BJ (cell line): ENCODE measurements around the gene MR1. TPM values are rescaled to one million over a fixed set of nuclear protein-coding genes. Genes with fewer than 3 reads are reported as not detected.

ENCODE experiments used
- CTCF ChIA-PET: fragments of 350-600 bp; formaldehyde crosslinking; extraction: SDS; loops from one replicate; lab custom pipeline; 2021; ENCODE audit warnings: antibody characterized with exemption, inconsistent platforms; lab: Yijun Ruan, JAX
- POLR2A ChIA-PET: fragments of 300-600 bp; sonication (Branson Sonifier 250); formaldehyde crosslinking; extraction: SDS; loops from one replicate; lab custom pipeline; 2021; ENCODE audit warnings: antibody characterized with exemption; lab: Charles Lee
- DNase-seq: peaks from one replicate; pipeline ENCODE4 v3.0.0-alpha.2; 2011; ENCODE audit warnings: low read depth
- H3K27me3 ChIP-seq: 2 replicates; pipeline ENCODE4 v1.6.0; 2011; ENCODE audit warnings: low read length; ENCODE audit not compliant: control insufficient read depth, insufficient read depth
- H3K36me3 ChIP-seq: 2 replicates; pipeline ENCODE4 v1.5.1; 2011; ENCODE audit warnings: low read length; ENCODE audit not compliant: control insufficient read depth, insufficient read depth
- H3K4me3 ChIP-seq: 2 replicates; pipeline ENCODE4 v1.5.1; 2011; ENCODE audit warnings: low read depth, mild to moderate bottlenecking, control low read depth, low read length
- CTCF ChIP-seq: IDR thresholded peaks from 2 replicates; pipeline ENCODE4 v1.5.1; 2011; ENCODE audit warnings: low read depth, mild to moderate bottlenecking, control low read depth, inconsistent platforms, low read length, moderate library complexity; ENCODE audit not compliant: insufficient read depth
- polyA plus RNA-seq: library from polyadenylated mRNA; depleted of rRNA; stranded (reverse); fragments of >200 nt; gene quantifications from 2 replicates; pipeline ENCODE4 v1.2.3, GENCODE V29; 2011

Gene MR1
- polyA plus RNA-seq, 1 experiment, result 25.0 TPM

- H3K4me3 ChIP-seq, result no peak overlapping the region
- POLR2A ChIA-PET, result no interaction called here
- no peaks in the 10 kb centered on the region; the same call in 1 of the 2 replicates for H3K36me3 ChIP-seq
- no peak for TF ChIP-seq CTCF
- CTCF ChIA-PET, result interaction anchor here (1.4 to 3.1 kb wide), 2 partner anchors 123 to 129 kb away, joined by 3 to 8 read pairs; no protein-coding TSS in a partner anchor
- no peaks in the 10 kb centered on the region for H3K27me3 ChIP-seq
- no peak for DNase-seq
Measured at GRCh38 chr1:181013144-181013543, 20.6 kb upstream of the MR1 start.

GRCh38 chr1:181014477-181015250, 19.1 kb upstream of the MR1 start:
- POLR2A ChIA-PET, result no interaction called here
- CTCF ChIA-PET, result interaction anchor here (0.8 to 3.1 kb wide), 2 partner anchors 51 to 128 kb away, joined by 3 to 8 read pairs; no protein-coding TSS in a partner anchor
- H3K36me3 ChIP-seq, result no peaks in the 10 kb centered on the region; the same call in none of the 2 replicates
- H3K27me3 ChIP-seq, result no peaks in the 10 kb centered on the region
- no peak for DNase-seq
- no peak overlapping the region for H3K4me3 ChIP-seq
- no peak for TF ChIP-seq CTCF

GRCh38 chr1:181015251-181015615, 18.6 kb upstream of the MR1 start:
- no peaks in the 10 kb centered on the region for H3K27me3 ChIP-seq
- POLR2A ChIA-PET, result no interaction called here
- no peak overlapping the region for H3K4me3 ChIP-seq
- CTCF ChIA-PET, result interaction anchor here (0.8 kb wide), 1 partner anchor 51 kb away, joined by 3 read pairs; no protein-coding TSS in a partner anchor
- DNase-seq, result no peak
- TF ChIP-seq CTCF, result no peak
- no peaks in the 10 kb centered on the region; the same call in none of the 2 replicates for H3K36me3 ChIP-seq

- TF ChIP-seq CTCF, result no peak
- POLR2A ChIA-PET, result no interaction called here
- CTCF ChIA-PET, result no interaction called here
Measured at GRCh38 chr1:181016563-181016962, 17.2 kb upstream of the MR1 start.

GRCh38 chr1:181018901-181019681, 14.7 kb upstream of the MR1 start:
- no peak for DNase-seq
- no peak overlapping the region for H3K4me3 ChIP-seq
- H3K27me3 ChIP-seq, result no peaks in the 10 kb centered on the region
- ChIA-PET CTCF (interaction anchor here (1.0 to 1.1 kb wide), 2 partner anchors 84 to 122 kb away, joined by 3 to 4 read pairs; no protein-coding TSS in a partner anchor), POLR2A (no interaction called here)
- H3K36me3 ChIP-seq, result no peaks in the 10 kb centered on the region; the same call in none of the 2 replicates
- TF ChIP-seq CTCF, result no peak

More at GRCh38 chr1:181016563-181016962, 17.2 kb upstream of the MR1 start:
- no peaks in the 10 kb centered on the region for H3K27me3 ChIP-seq
- no peaks in the 10 kb centered on the region; the same call in none of the 2 replicates for H3K36me3 ChIP-seq
- DNase-seq, result no peak
- H3K4me3 ChIP-seq, result no peak overlapping the region
